Stimulated activated CD4-positive, alpha-beta T cell treated with anti-CD3 and anti-CD28 coated beads, Interleukin-2, amount 100 ng/mL, for 4 hours (primary cell): ENCODE measurements around the gene HDAC4.

ENCODE experiments used
- DNase-seq: peaks from one replicate; pipeline ENCODE4 v3.0.0-alpha.2; 2020; ENCODE audit warnings: low read depth

HDAC4 gene

DNA sequence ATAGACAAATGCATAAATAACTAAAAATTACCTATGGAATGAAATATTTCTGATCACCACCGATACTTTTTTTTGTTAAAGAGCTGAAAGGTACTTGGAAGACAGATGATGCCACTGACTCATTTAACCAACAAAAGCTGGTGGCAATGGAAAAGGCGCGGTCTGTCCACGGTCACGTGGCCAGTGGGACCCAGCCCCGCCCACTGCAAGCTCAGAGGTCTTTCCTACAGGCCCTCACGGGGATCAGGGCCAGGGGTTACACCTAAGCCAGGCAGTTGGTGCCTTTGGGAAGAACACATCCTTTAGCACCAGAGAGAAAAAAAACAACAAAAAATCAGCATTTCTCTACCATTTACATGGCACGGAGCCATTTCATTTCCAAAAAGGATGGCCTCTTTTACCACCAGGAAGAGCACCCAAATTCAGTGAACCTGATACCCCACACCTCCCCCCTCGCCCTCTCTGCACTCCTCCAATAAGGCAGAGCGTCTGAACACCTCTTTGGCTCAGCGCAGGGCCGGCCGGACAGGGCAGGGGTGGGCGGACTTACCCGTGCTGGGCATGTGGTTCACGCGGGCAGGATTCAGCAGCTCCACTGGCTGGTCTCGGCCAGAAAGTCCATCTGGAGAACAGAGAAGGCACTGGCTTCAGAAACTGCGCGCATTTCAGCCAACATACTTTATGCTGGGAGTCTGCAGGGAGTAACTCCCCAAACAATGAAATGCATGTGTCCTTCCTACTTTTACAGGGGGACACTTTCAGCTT, 164.6 kb downstream of the HDAC4 start:
- no peak for DNase-seq

DNA sequence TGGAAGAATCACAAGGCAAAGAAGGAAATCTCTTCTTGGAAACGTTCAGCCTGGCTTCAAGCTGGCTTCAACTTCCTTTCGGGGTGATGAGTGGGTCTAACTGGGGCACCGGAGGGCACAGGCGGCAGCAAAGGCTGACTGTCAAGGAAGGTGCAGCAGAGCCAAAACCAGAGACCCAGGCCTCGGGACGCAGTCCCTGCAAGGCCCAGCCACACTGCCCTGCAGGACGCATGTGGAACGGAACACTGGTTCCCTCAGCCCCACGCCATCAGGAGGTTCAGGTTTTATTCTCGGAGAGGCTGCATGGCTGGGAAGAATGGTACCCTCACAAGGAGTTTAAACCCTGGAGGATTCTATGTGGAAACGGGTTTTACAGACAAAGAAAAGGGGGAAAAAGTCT, 165.5 kb downstream of the HDAC4 start:
- DNase-seq = no peak

DNA sequence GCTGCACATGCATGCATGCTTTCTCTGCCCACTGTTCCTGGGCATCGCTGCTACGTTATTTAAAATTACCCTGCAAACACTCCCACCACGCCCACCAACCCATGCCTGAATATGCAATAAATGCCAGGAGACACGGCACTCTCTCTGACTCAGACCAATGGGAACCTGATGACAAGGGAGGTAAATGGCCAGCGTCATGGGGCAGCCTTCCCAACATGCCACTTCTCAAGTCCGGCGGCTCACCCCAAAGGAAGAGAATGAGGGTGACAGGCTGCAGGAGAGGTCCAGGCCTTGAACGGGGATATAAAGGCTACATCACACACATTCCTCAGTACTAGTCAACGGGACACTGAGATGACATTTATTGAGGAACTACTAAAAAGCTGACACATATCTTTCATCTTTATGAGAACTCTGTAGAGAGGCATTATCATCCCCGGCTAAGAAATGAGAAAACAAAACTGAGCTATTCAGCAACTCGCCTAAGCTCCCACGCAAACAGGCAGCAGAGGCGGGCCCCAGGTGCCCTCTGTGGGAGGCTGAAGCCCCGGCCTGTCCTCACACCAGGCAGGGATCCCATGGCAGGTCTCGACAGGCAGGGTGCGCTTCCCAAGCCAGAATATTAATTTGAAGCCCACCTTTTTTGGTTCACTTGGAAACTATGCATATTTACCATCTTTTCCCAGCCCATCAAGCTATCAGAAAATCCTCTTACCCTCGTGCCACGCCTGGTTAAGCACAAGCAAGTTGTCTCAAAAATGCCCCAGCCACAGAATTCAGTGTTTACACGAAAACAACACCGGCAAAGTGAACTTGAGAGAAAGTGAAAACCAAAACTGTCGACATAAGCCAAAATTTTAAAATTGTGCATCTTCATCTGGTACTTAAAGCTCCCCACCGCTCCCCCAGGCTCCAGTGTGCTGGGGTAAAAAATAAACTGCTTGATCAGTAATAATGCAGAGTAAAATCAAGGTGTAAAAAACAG, 166.3 kb downstream of the HDAC4 start:
- no peak for DNase-seq

DNA sequence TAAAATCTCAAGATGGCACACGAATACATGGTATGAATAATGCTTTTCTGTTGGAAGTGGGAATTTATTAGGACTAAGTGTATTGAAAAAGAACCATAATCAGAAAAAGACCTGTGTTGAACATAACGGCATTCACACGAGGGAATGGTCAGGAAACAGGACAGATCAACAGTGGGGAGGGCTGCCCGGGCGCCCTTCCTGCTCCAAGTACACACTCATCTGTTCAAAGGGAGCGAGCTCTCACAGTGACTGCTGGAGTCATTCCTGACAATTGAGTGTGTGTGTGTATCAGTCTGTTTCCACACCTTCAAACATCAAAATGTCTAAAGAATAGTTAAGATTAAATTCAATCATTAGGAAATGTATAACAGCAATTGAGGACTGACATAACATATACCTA, 167.2 kb downstream of the HDAC4 start:
- no peak for DNase-seq

GRCh38 chr2:239232195-239232578, 168.6 kb downstream of the HDAC4 start:
- no peak for DNase-seq

- no peak for DNase-seq
Measured at GRCh38 chr2:239231231-239232194, 169.3 kb downstream of the HDAC4 start.

DNA sequence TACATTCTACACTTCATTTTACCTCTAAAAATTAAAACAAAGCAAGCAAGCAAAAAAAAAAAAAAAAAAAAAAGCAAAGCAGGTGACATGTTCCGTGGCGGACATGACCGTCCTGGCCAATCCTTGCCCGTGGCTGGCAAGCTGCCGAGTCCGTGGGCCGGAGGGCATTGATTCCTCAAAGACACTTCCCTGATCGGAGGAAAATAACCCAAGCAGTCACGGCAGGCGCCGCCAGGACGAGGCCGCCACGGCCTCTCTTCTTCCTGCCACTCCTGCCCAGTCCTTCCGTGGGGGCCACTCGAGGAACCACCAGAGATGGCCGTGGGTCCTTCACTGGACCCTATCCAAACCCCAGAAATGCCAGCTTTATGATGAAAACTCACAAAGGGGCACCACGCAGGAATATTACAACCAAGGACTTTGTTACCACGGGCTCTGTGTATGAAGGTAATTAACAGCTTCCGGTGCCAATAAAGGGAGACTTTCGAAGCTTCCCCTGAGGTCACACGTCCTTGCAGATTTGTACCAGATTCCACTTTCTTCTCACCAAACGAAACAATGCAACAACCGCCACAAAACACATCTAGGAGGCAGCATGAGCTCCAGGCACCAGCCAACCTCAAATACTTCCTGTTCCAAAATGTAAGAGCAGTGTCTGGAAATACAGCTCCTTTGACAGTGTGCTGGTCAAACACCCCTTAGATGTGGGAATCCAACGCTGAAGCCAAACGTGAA, 170.3 kb downstream of the HDAC4 start:
- no peak for DNase-seq

GRCh38 chr2:239229545-239230279, 171.1 kb downstream of the HDAC4 start:
- no peak for DNase-seq

DNA sequence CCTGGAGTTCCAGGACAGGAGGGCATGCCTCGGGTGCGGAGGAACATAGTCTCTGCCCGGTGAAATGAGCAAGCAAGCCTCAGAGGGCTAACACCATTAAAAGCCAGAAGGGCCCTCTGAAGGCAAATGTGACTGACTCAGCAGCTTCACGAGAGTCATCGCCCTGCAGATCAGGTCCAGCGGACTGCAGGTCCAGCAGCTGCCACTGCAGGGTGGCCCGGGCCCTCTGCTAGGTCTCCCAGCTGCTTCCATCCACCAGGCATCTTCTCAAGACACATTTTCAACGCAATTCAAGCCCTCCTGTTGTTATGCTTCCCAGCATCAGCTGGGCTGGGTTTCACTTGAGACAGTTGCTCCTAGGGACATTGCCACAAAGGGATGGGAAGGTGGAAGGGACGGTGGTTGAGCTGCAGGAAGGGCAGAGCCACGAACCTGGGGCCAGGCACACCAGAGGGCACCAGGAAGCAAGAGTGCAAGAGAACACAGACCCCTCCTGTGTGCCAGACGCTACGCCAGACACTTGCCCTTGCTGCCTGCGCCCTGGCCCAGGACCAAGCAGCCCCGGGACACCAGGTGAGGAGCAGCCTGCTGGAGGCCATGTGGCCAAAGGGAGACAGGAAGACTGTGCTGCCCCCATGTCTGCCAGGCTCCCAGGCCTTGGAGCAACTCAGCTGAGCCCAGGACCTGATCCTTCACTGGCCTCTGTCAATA, 173.0 kb downstream of the HDAC4 start:
- DNase-seq = no peak

DNA sequence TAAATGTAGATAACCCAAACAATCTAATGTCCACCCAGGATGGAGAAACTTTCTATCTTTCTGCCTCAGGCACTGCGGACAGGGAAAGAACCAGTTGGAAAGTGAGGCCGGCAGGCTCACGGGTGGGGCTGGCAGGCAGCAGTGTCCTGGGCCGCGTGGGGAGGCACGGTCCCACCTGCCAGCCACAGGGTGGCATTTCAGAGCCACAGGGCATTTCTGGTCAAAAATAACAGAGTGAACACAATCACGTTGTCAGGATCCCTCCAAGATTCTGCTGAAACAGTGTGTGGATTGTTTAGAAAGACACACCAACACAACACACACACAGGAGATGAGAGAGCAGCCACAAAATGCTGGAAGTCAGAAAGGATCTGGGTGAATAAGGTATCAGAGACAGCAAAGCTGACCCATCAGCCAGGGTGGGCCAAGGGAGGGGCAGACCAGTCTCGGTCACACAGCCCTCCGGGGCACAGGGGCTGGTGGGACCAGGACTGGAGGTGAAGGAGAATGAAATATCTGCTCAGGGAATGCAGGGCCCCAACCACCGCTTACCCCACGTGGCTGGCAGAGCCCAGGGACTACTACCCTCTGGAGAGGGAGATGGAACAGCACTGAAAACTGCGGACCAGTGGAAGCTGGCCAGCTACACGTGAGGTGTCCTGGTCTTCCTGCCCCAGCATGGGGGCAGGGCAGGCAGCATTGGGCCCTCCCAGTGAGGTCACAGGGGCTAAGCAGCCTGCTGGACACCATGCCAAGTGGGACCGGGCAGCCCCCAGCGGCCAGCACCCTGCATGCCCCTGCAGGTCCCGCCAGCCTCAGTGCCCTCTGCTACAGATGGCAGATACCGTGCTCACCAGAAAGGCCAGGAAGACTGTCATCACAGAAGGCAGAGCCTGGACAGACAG, 173.9 kb downstream of the HDAC4 start:
- no peak for DNase-seq

DNA sequence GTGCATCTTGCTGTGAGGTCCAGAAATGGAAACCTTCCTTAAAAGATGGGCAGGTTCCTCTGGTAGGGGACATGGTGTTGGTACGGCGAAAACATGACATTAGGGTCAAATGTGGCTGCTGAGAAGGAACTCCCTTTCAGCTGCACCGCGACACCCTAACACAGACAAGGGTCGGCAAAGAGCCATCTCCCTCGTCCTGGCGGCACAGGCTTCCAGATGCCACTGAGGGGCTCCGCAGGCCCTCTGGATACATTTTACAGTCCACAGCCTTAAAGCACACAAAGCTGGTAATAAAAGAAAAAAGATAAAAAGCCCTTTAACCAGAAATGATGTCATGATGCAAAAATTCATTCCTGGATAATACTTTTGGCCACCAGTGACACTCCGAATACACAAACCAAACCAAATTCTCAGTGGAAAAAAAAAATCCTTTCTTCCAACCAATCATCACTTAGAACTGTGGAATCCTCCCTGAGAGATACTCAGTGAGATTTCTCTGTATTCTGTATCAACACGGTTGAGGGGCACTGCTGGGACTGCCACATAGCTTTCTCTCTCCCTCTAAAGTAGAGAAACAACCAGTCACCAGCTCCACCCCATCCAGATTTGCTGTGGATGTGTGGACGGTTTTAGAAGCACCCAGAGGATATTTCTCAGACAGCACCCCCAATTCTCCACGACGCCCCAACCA, 174.8 kb downstream of the HDAC4 start:
- no peak for DNase-seq

DNA sequence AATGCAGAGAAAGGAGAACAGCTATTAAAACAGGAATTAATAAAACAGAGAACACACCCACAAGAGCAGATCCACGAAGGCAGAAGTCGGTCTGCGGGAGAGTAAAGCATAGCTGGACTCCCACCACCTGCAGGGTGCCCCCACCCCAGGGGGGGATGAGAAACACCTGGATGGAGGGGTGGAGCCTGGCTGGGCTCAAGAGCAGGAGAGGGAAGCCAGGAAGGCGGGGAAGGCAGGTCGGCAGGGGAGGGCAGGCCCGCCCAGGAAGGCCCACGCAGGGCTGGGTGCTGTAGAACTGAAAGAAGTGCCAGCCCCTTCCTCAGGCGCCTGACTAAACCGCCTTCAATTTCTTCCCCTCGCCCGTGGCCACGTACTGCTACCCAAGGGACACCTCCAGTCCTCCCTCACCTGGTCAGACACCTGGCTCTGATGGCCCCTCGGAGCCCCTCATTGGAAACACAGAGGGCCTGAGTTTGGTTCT, 175.4 kb downstream of the HDAC4 start:
- DNase-seq = no peak

- DNase-seq = no peak
Measured at GRCh38 chr2:239224955-239225354, 175.9 kb downstream of the HDAC4 start.

DNA sequence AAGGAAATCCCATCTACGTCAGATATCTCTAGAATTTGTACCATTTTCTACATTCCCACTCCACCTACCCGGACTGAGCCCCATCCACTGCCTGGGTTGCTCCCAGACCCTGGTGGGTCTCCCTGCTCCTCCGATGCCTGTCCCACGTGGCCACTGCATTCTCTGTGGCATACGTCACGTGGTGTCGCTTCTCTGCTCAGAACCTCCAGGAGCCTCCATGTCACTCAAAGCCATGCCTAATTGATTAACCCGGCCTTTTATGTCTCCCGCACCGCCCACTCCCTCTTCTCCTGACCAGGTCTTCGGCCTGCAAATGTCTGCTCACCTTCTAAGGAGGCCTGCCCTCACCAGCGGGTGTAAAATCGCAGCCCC, 176.6 kb downstream of the HDAC4 start:
- DNase-seq = no peak

DNA sequence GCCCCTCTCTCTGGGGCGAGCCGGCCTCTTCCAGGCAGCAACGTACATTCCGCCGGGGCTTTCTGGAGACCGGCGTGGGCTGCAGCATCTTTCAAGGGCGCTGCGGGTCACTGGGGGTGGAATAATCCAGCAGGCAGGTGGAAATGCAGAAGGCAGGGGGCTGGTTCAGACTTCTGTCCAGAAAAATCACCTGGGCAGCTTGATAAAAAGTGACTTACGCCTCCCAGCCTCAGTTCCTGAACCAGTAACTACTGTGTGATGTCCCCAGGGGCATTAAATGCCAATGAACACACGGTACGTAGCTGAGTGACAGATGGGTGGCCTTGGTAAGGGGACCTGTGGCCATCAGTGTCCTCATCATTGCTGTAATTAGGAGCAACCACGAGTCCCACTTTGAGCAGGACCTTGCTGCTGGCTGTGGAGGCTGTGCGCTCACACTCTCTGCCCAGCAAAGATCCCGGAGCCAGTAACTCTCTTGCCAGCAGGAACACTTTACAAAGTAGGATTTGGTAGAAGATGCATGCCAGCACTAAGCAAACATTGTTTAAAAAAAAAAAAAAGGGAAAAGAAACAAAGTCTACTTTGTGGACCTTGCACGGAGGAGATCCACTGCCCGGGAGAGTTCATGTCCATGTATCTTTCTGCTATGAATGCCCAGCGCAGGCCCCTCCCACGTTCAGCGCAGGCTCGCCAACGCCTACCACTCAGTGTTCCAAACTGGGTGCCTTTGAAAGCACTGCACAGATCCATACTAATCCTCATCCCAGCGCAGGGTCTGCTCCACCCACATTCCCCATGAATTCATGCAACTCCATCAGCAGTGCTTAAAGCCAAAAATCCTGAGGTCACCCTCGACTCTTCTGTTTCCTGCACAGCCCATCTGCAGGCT, 177.3 kb downstream of the HDAC4 start:
- no peak for DNase-seq

DNA sequence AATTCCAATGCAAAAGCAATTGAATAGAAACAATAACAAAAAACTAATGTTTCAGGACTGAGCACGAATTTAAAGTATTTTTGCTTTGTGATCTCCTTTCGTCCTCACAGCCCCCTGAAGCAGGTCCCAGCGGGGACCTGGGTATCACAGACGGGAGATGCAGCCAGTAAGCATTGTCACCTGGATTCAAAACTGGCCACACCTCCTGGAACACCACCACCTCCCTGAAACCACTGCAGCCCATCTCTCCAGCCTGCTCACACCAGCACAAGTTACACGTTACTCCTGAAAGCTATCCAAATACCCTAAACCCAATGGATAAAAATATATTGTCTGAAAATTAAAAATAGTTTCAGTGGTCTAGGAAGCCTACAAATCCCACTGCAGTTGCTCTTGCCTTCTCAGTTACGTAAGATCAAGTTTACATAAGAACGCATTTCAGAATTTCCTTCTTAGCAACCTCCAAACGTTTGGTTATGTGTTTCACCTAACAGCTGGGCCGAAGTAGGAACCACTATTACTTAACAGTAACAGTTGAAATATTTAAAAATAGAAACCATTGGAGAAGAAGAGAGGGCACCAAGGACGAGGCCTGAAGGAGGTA, 178.0 kb downstream of the HDAC4 start:
- no peak for DNase-seq

GRCh38 chr2:239222312-239222660, 178.5 kb downstream of the HDAC4 start:
- no peak for DNase-seq
